H9 (cell line): Measurements from ENCODE around the gene ATP10B. TPM values are rescaled to one million over a fixed set of nuclear protein-coding genes. Genes with fewer than 3 reads are reported as not detected.

Source experiments
- DNase-seq: peaks from one replicate; pipeline ENCODE4 v3.0.0-alpha.2; 2017
- H2AFZ ChIP-seq: one replicate; pipeline ENCODE4 v1.6.1; 2013; ENCODE audit warnings: mild to moderate bottlenecking, low read length, control low read depth, moderate library complexity
- H2AK5ac ChIP-seq: 2 replicates; pipeline ENCODE4 v1.6.1; 2013; ENCODE audit warnings: low read length, control low read depth, mixed read lengths; ENCODE audit not compliant: insufficient read length
- H2BK120ac ChIP-seq: one replicate; pipeline ENCODE4 v1.6.1; 2013; ENCODE audit warnings: low read depth, mild to moderate bottlenecking, low read length, control low read depth, inconsistent platforms; ENCODE audit not compliant: poor library complexity, severe bottlenecking
- H2BK12ac ChIP-seq: 2 replicates; pipeline ENCODE4 v1.6.1; 2013; ENCODE audit warnings: low read length, control low read depth, mixed read lengths, low read depth; ENCODE audit not compliant: insufficient read length
- H2BK15ac ChIP-seq: 2 replicates; pipeline ENCODE4 v1.6.1; 2013; ENCODE audit warnings: low read depth, low read length, control low read depth
- H2BK20ac ChIP-seq: one replicate; pipeline ENCODE4 v1.6.1; 2013; ENCODE audit warnings: low read depth, mild to moderate bottlenecking, low read length, control low read depth, inconsistent platforms; ENCODE audit not compliant: poor library complexity, severe bottlenecking
- H2BK5ac ChIP-seq: 2 replicates; pipeline ENCODE4 v1.6.1; 2013; ENCODE audit warnings: low read length, control low read depth, mixed read lengths; ENCODE audit not compliant: insufficient read length
- H3K14ac ChIP-seq: 2 replicates; pipeline ENCODE4 v1.6.1; 2013; ENCODE audit warnings: low read length, control low read depth; ENCODE audit not compliant: insufficient read depth
- H3K18ac ChIP-seq: 2 replicates; pipeline ENCODE4 v1.6.1; 2013; ENCODE audit warnings: low read depth, mild to moderate bottlenecking, mixed read lengths, low read length, control low read depth; ENCODE audit not compliant: insufficient read length
- H3K23ac ChIP-seq: 2 replicates; pipeline ENCODE4 v1.6.1; 2013; ENCODE audit warnings: low read length, control low read depth, mixed read lengths, low read depth; ENCODE audit not compliant: insufficient read length
- H3K23me2 ChIP-seq: 2 replicates; pipeline ENCODE4 v1.6.1; 2013; ENCODE audit warnings: low read depth, mild to moderate bottlenecking, mixed read lengths, low read length, control low read depth; ENCODE audit not compliant: insufficient read length, poor library complexity, severe bottlenecking
- H3K27ac ChIP-seq: 2 replicates; pipeline ENCODE4 v1.5.1; 2013; ENCODE audit warnings: low read length, control low read depth, mixed read lengths, low read depth; ENCODE audit not compliant: insufficient read length
- H3K27me3 ChIP-seq: 2 replicates; pipeline ENCODE4 v1.6.1; 2013; ENCODE audit warnings: low read length, control low read depth, inconsistent platforms; ENCODE audit not compliant: insufficient read depth
- H3K4ac ChIP-seq: 2 replicates; pipeline ENCODE4 v1.6.1; 2013; ENCODE audit warnings: low read depth, mild to moderate bottlenecking, control low read depth, inconsistent platforms, low read length, moderate library complexity
- H3K4me1 ChIP-seq: 2 replicates; pipeline ENCODE4 v1.6.1; 2013; ENCODE audit warnings: low read length, control low read depth, inconsistent platforms; ENCODE audit not compliant: insufficient read depth
- H3K4me2 ChIP-seq: 2 replicates; pipeline ENCODE4 v1.6.1; 2013; ENCODE audit warnings: low read length, control low read depth, mixed read lengths; ENCODE audit not compliant: insufficient read length, insufficient read depth
- H3K56ac ChIP-seq: 2 replicates; pipeline ENCODE4 v1.6.1; 2013; ENCODE audit warnings: low read depth, mild to moderate bottlenecking, mixed read lengths, low read length, control low read depth; ENCODE audit not compliant: insufficient read length
- H3K79me1 ChIP-seq: 2 replicates; pipeline ENCODE4 v1.6.1; 2013; ENCODE audit warnings: low read depth, mild to moderate bottlenecking, moderate library complexity, low read length, control low read depth, inconsistent platforms; ENCODE audit not compliant: insufficient read depth, poor library complexity, severe bottlenecking
- H3K79me2 ChIP-seq: 2 replicates; pipeline ENCODE4 v1.6.1; 2013; ENCODE audit warnings: low read length, control low read depth, inconsistent platforms; ENCODE audit not compliant: insufficient read depth
- H3K9ac ChIP-seq: 2 replicates; pipeline ENCODE4 v1.6.1; 2013; ENCODE audit warnings: low read length, control low read depth, mixed read lengths; ENCODE audit not compliant: insufficient read length; ENCODE audit errors: extremely low read depth
- H3K9me3 ChIP-seq: one replicate; pipeline ENCODE4 v1.6.1; 2013; ENCODE audit warnings: low read depth, low read length, inconsistent platforms; ENCODE audit not compliant: control insufficient read depth
- H3T11ph ChIP-seq: one replicate; pipeline ENCODE4 v1.6.1; 2013; ENCODE audit warnings: mild to moderate bottlenecking, low read length, control low read depth, inconsistent platforms
- H4K20me1 ChIP-seq: one replicate; pipeline ENCODE4 v1.6.1; 2013; ENCODE audit not compliant: control insufficient read depth, insufficient read length, insufficient read depth
- H4K5ac ChIP-seq: 2 replicates; pipeline ENCODE4 v1.6.1; 2013; ENCODE audit warnings: low read depth, mild to moderate bottlenecking, mixed read lengths, low read length, control low read depth; ENCODE audit not compliant: insufficient read length
- H4K8ac ChIP-seq: replicated peaks from 2 replicates; pipeline ENCODE4 v1.6.1; 2013; ENCODE audit warnings: low read length, control low read depth, mixed read lengths, low read depth; ENCODE audit not compliant: insufficient read length
- H4K91ac ChIP-seq: 2 replicates; pipeline ENCODE4 v1.6.1; 2013; ENCODE audit warnings: low read depth, mild to moderate bottlenecking, moderate library complexity, mixed read lengths, low read length, control low read depth; ENCODE audit not compliant: insufficient read length
- H3K27ac Mint-ChIP-seq, 3 experiments: 2 replicates in 2 of 3; 3 replicates in 1 of 3; pipeline ENCODE4 v1.8.0; 2020 to 2021; ENCODE audit warnings: mixed read lengths in 3 of 3, mild to moderate bottlenecking in 1 of 3, moderate library complexity in 1 of 3
- H3K27me3 Mint-ChIP-seq: 2 replicates; pipeline ENCODE4 v1.8.0; 2021; ENCODE audit warnings: low read depth, mild to moderate bottlenecking, moderate library complexity, mixed read lengths
- H3K36me3 Mint-ChIP-seq, 3 experiments: 2 replicates in 2 of 3; 3 replicates in 1 of 3; pipeline ENCODE4 v1.8.0; 2020 to 2021; ENCODE audit warnings: low read depth in 3 of 3, mixed read lengths in 3 of 3; ENCODE audit not compliant: insufficient read depth in 1 of 3
- H3K4me1 Mint-ChIP-seq, 2 experiments: 2 replicates each; pipeline ENCODE4 v1.8.0; 2020; ENCODE audit warnings: mixed read lengths in 2 of 2
- H3K4me3 Mint-ChIP-seq, 2 experiments: 2 replicates in 1 of 2; 3 replicates in 1 of 2; pipeline ENCODE4 v1.8.0; 2020 to 2021; ENCODE audit warnings: mild to moderate bottlenecking in 2 of 2, mixed read lengths in 2 of 2, moderate library complexity in 1 of 2
- H3K9me3 Mint-ChIP-seq, 2 experiments: 2 replicates in 1 of 2; 3 replicates in 1 of 2; pipeline ENCODE4 v1.8.0; 2020; ENCODE audit warnings: mild to moderate bottlenecking in 2 of 2, mixed read lengths in 2 of 2, moderate library complexity in 1 of 2
- WGBS: extraction: QIAGEN DNeasy Blood & Tissue Kit; methylation state at CpG from one replicate; pipeline ENCODE4 v1.1.7; 2013; ENCODE audit warnings: missing lambda C conversion rate, low lambda C conversion rate, mixed read lengths; ENCODE audit not compliant: insufficient read length; ENCODE audit errors: extremely low coverage; 5-methylcytosine and 5-hydroxymethylcytosine counted together
- total RNA-seq: library from RNA; stranded (reverse); gene quantifications from 2 replicates; pipeline ENCODE4 v1.2.1, GENCODE V29; 2021
- TF ChIP-seq, protein P1 (sequence below): fragments of 200-600 bp; sonication (generic); conservative IDR thresholded peaks from 3 replicates; pipeline ENCODE4 v1.8.0; 2021; ENCODE audit warnings: antibody characterized with exemption, mild to moderate bottlenecking

Gene ATP10B
- total RNA-seq, 1 experiment from 2014 or later = 0.42 TPM

- no peak overlapping the region for H3K56ac ChIP-seq
- no peak overlapping the region for H2BK120ac ChIP-seq
- H3K4me2 ChIP-seq = no peak overlapping the region
- H4K91ac ChIP-seq = no peak overlapping the region
- no peaks in the 10 kb centered on the region for H3K79me2 ChIP-seq
- H3K9me3 ChIP-seq = no peaks in the 10 kb centered on the region
- no peak overlapping the region for H2AFZ ChIP-seq
- H3T11ph ChIP-seq = no peak overlapping the region
- no peak overlapping the region for H4K8ac ChIP-seq
- Mint-ChIP-seq H3K4me3 (no peak overlapping the region), H3K9me3 (no peaks in the 10 kb centered on the region), H3K4me1 (peaks cover 10 to 14% of the 10 kb centered on the region in 2 experiments), H3K27ac (no peak overlapping the region), H3K27me3 (no peaks in the 10 kb centered on the region; the same call in 1 of the 2 replicates), H3K36me3 (no peaks in the 10 kb centered on the region)
- no peak overlapping the region for H3K23ac ChIP-seq
- H3K27ac ChIP-seq = no peak overlapping the region
- H2BK12ac ChIP-seq = no peak overlapping the region
- DNase-seq = peak; percentile 61
- no peaks in the 10 kb centered on the region for H3K4me1 ChIP-seq
- no peaks in the 10 kb centered on the region for H4K20me1 ChIP-seq
- H2BK5ac ChIP-seq = no peak overlapping the region
- no peak overlapping the region for H3K9ac ChIP-seq
- whole genome bisulfite sequencing = no CpG with 5 or more reads among the region's 4 CpGs
- TF ChIP-seq, protein P1, sequence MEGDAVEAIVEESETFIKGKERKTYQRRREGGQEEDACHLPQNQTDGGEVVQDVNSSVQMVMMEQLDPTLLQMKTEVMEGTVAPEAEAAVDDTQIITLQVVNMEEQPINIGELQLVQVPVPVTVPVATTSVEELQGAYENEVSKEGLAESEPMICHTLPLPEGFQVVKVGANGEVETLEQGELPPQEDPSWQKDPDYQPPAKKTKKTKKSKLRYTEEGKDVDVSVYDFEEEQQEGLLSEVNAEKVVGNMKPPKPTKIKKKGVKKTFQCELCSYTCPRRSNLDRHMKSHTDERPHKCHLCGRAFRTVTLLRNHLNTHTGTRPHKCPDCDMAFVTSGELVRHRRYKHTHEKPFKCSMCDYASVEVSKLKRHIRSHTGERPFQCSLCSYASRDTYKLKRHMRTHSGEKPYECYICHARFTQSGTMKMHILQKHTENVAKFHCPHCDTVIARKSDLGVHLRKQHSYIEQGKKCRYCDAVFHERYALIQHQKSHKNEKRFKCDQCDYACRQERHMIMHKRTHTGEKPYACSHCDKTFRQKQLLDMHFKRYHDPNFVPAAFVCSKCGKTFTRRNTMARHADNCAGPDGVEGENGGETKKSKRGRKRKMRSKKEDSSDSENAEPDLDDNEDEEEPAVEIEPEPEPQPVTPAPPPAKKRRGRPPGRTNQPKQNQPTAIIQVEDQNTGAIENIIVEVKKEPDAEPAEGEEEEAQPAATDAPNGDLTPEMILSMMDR = peak; percentile 77
- H3K18ac ChIP-seq = no peak overlapping the region
- no peaks in the 10 kb centered on the region for H3K79me1 ChIP-seq
- H3K23me2 ChIP-seq = no peaks in the 10 kb centered on the region
- H4K5ac ChIP-seq = no peak overlapping the region
- H3K27me3 ChIP-seq = no peaks in the 10 kb centered on the region
- no peak overlapping the region for H3K4ac ChIP-seq
- H2BK15ac ChIP-seq = no peak overlapping the region
- H3K14ac ChIP-seq = no peak overlapping the region
- H2AK5ac ChIP-seq = no peak overlapping the region
- no peak overlapping the region for H2BK20ac ChIP-seq
Measured at GRCh38 chr5:160787240-160787639, 64.8 kb downstream of the ATP10B start.
